HG03469 (cell line): Measurements from ENCODE around the gene ARFGEF3.

Experiments used
- ATAC-seq: cut with Tn5 transposase; IDR thresholded peaks from one replicate; pipeline ENCODE4 v1.9.1; 2021; ENCODE audit warnings: mild to moderate bottlenecking, moderate library complexity, moderate number of reproducible peaks; ENCODE audit not compliant: unreplicated experiment

Gene ARFGEF3

DNA sequence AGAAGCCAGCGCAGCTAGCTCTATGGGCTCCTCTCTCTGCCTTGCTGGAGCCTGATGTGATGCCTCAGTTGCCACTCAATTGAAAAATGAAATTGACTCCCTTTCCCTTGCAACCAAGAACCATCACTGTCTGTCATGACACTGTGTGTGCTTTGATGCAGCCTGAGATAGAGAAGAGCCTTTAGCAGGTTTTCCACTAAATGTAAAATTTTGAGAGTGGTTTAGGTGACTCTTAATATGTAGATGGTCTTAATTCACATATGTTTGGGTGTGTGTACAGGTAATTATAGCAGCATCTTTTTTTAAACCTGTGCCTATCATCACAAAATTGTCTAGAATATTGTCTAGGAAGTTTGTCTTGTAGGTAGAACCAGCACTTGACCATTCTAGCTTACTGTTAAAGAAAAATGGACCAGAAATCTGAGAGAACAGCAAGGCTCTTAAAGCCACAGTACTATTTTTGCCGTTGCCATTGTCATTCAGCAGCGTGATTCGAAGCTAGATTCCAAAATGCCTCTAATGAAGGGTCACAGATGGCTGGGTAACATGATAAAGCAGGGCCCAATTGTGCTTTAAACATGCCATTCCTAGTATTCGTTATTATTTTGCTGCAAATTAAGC is 1.3 kb downstream of the ARFGEF3 start:
- ATAC-seq: no peak

DNA sequence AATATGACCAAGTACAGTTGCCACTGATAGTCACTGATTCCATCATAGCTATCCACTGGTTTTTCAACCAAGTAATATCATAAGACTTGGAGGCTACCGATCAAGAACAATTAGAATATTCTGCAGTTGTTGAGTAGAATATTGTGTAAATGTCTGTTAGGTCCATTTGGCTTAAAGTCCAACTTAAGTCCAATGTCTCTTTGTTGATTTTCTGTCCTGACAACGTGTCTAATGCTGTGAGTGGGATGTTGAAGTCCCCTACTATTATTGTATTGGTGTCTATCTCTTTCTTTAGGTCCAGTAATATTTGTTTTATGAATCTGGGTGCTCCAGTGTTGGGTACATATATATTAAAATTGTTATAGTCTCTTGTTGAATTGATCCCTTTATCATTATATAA is 13.9 kb downstream of the ARFGEF3 start:
- ATAC-seq: no peak

DNA sequence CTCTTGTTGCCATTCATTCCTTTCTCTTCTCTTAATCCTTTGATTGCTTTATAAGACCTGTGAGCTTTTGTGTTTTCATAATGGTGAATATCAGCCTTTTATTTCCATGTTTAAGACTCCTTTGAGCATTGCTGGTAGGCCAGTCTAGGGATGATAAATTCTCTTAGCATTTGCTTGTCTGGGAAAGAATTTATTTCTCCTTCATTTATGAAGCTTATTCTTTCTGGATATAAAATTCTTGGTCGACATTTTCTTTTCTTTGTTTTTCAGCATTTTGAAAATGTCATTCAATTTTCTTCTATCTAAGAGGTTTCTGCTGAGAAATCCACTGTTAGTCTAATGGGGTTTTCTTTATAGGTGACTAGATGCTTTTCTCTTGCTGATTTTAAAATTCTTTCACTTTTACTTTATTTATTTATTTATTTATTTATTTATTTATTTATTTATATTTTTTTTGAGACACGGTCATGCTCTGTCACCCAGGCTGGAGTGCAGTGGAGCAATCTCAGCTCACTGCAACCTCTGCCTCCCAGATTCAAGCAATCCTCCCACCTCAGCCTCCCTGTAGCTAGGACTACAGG is 15.0 kb downstream of the ARFGEF3 start:
- no peak for ATAC-seq

DNA sequence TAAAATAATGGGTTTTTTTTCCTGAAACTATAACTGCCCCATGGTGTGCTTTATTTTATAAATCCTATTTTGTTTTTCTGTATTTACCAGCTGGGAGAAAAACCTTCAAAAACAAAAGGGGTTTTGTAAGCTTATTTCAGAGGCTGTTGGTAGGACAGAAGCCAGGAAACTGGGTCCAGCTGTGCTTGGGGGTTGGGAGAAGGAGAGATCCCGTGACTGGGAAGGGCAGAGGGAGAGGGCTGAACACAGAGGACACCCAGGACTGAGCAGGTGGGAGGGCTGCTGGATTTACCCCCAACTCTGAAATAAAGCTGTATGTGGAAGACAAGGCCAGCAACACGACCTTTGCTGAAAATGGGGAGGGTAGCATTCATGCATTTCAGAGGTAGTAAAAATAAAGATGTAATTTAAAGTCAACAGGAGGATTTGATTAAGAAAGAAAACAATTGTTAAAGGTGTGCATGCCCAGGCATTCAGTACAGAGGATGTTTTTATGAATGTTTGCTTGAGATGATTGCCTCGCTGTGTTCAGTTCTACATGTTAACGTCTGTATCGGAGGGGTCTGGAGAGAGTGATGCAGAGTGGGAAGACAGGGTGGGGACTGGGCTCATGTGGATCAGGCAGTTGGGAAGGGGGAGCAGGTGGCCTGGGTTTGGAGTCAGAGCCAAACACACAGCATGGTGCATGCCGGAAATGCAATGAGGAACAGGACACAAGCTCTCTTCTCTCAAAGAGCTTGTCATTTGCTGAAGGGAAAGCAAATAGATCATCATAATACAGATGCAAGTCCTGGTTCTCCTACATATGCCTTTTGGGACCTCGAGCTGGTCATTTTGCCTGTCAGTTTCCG is 21.4 kb downstream of the ARFGEF3 start:
- ATAC-seq: no peak

DNA sequence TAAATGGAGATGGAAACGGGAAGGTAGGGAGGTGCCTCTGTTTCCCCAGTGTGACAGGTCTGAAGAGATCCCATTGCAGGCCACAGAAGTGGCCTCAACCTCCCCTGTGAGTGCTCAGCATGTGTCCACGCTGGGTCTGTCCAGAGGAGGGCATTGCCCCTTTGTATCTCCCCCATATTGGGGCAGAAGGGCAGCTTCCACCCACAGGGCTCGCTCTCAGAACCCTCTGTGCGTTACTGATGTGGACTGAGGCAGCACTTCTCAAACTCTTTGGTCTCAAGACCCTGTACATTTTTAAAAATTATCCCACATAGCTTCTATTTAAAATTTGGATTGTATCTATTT is 22.0 kb downstream of the ARFGEF3 start:
- ATAC-seq: no peak

DNA sequence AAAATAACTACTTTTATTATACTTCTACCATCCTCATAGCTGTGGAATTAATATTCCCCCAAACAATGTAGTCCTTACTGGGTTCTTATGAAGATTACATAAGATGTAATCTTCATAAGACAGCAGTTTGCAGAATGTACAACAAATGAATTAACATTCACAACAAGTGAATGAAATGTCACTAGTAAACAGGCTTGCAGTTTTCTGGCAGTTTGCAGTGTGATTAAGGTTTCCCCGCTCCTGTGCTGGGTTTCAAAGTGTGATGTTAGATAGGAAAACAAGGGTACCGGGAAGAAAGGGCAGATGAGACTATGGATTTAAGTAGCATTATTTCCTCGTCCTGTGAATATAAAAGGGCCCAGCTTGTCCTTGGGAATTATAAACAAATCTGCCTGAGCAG is 22.5 kb downstream of the ARFGEF3 start:
- ATAC-seq: no peak

DNA sequence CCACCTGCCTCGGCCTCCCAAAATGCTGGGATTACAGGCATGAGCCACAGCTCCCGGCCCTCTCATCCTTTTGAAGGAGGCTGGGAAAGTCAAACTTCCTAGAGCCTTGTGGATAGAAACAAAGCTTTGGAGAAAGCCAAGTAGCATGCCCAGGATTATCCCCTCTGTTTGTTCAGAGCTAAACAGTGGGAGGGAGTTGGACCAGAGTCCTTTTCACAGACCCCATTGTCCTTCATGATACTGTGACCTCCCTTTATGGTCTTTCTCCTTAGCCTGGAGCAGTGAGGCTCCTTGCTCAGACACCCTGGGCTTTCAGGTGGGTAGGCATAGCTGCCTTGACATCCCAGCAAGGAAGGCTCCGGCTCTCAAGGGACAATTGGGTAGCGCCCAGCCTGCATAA is 25.4 kb downstream of the ARFGEF3 start:
- ATAC-seq: no peak

DNA sequence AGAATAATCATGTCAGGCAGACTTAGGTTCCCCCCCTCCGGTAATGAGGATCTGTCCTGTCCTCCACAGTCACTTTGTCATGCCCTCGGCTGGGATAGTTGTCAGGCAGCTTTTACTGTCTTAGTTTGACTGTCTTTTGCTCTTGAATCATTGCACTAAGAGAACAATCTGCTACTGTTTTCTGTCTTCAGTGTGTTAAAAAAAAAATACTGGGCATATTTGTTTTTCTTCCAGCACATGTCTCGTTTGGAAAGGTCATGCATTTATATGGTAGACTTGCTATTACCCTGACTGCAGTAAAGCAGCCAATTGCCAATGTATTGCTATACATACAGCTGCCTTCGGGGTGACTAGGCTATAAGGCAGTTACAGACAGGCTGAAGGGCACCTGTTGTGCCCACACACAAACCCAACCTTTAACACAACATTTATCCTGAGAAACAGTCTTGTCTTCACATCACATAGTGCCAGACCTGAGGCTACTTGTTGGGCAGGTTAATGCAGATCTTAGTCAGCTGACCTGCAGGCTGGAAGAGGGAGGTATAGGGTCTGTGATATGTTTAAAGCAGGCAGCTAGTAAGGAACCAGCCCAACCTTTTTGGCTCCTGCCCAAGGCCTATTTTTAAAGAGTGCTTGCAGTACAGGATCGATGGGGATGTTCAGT is 26.7 kb downstream of the ARFGEF3 start:
- no peak for ATAC-seq

DNA sequence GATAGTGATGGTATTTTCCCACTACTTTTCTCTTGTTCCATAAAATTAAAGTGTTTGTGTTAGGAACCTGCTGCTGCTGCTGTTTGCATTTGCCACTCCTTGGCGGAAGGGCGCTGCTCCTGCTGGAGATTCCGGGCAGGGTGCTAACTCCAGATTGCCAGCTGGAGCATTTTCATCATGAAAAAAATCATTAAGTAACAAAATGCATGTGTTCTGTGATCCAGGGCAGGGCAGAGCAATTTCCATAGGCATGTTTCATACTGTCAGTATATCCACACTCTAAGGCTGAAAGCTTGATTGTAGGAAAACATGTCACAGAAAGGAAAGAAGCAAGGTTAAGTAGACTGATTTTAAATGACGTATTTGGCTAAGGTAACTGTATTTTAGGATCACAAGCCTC is 32.5 kb downstream of the ARFGEF3 start:
- no peak for ATAC-seq

DNA sequence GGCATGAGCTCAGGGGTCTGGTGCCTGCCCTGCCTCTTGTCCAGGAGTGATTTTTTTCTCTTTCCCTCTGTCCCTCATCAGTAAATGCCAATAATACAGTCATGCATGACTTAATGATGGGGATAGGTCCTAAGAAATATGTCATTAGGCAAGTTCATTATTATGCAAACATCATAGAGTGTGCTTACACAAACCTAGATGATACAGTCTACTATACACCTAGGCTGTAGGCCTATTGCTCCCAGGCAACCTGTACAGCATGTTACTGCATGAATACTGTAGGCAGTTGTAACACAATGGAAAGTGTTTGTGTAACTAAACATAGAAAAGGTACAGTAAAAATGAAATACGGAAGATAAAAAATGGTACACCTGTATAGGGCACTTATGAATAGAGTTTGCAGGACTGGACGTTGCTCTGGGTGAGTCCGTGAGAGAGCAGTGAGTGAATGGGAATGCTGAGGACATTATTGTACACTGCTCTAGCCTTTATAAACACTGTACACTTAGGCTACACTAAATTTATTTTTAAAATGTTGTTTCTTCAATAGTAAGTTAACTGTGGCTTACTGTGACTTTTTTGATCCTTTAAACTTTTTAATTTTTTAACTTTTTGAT is 34.5 kb downstream of the ARFGEF3 start:
- ATAC-seq: no peak

DNA sequence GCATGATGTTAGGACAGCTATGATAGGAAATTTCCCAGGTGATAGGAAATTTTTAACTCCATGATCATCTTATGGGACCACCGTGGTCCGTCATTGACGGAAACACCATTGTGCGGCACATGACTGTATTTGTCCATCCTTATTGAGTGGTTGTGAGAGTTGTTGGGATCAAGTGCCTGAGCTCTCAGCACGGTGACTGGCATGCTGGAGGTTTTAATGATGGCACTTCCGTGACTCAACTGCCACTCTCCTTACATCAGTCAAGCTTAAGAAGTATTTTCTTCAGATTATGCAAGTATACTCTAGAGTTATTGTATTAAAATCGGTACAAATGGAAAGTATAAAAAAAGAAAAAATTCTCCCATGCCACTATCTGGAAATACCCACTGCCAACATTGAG is 35.8 kb downstream of the ARFGEF3 start:
- ATAC-seq: no peak

DNA sequence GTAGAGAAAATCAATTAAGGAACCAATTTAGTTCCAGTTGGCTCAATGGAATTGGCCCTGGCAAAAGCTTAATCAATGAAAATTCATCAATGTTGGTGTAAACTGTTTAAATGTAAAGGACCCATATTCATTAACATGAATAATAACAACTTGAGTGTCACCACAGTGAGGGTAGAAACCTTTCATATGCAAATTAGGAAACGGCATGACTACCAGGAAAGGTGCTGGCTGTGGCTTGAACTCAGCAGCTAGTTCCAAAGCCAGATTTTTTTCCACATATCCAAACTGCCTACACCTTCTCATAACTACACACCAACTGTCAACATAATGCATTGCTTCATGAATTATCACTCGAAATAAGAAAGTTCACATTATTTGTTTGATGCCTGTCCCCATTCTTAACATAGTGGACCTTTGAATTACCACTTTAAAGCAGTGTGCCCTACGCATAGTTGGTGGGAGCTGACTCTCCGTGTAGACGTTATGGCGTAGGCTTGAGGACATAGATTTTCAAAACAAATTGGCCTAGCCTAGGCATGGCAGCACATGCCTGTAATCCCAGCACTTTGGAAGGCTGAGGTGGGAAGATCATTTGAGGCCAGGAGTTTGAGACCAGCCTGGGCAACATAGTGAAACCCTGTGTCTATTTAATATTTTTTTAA is 36.8 kb downstream of the ARFGEF3 start:
- ATAC-seq: no peak

DNA sequence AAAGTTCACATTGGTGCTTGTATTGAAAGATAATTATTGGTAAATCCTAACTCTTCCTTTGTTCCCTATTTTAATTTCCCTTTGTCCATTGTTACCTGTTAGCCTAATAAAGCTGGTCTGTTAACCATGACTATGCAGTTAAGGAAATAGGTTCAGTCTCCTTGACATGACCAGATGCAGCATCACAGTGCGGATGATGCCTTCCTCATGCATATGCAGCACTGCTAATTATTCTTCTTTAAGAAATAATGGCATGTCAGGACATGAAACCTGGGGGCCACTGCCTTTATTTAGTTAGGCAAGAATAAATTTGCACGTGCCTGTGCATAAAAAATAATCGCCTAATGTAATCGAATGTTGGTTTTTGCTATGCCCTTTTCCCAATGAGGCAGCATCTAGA is 40.1 kb downstream of the ARFGEF3 start:
- ATAC-seq: no peak

DNA sequence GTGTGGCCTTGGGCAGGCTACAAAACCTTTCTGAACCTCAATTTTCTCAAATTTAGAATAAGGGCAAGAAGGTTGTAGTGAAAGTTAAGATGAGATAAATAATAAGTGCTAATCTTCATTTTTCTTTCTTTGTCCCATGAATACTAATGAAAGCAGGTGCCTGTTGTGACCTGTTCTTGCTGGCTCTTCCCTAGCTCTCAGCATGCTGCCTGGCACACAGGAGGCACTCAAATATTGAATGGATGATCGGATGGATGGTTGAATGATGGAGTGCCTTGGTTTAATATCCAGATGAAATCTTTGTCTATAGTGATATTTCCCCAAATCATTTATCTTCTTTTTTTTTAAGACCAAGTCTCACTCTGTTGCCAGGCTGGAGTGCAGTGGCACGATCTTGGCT is 41.6 kb downstream of the ARFGEF3 start:
- ATAC-seq: no peak

DNA sequence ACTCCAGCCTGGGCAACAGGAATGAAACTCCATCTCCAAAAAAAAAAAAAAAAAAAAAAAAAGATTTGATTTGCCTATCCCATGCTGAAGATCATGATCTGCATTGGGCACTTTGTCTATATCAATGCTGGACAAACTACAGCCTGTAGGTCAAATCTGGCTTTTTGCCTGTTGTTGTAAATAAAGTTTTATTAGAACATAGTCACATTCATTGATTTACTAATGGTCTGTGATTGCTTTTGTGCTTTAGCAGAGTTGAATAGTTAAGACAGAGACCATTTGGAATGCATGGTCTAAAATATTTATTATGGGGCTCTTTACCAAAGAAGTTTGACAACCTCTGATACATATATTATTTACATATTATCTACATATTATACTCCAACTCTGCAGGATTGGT is 42.6 kb downstream of the ARFGEF3 start:
- ATAC-seq: no peak

DNA sequence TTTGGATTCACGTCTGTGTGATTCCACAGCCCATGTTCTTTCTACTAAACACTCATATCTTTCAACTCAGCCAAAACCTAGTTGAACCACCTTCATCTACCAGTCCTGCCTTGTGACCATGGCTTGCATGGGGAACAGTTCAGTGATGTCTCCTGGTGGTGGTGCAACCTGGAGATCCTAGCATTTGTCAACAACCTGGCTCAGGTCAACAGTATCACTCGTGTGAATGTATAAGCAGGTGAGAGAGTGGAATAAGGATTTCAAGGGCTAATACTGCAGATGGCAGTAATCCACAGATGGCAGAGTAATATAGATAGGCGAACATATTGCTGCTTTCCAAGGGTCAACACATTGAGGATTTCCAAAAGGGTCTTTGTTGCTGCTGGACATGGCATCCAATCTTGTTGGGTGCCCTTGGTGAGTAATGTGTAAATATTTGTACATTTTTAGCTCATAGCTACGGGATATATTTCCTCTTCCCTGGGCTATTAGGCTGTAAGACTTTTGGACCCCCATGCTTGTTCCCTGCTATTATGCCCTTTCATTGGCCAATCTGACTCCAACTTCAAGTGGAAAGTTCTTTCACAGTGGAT is 43.1 kb downstream of the ARFGEF3 start:
- no peak for ATAC-seq

DNA sequence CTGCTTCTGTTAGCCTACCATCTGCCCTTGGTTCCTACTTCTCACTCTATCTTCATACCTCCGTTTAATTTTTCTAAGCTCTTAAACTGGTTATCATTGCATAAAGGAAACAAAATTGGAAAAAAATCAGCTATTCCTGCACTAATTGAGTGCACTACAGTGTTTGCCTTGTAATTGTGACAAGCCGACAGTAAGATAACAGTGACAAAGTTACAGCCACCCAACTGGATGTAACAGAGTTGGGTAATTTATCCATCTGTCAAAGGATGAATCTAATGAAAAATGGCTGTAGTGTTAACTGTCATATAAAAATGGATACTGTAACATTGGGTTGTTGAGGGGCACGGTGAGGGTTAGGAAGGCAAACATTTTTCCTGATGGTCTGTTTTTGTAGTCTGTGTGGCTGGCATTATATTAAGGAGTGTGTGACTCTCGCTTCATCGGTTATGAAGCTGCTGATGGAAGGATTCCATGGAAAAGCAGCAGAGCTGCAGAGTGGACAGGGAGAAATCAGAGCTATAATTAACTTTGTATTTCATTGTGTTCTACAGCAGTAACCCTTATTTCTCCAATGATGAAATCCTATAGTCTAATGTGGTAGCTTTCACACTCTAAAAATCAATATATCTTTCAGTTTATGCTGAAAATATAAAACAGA is 43.8 kb downstream of the ARFGEF3 start:
- no peak for ATAC-seq

DNA sequence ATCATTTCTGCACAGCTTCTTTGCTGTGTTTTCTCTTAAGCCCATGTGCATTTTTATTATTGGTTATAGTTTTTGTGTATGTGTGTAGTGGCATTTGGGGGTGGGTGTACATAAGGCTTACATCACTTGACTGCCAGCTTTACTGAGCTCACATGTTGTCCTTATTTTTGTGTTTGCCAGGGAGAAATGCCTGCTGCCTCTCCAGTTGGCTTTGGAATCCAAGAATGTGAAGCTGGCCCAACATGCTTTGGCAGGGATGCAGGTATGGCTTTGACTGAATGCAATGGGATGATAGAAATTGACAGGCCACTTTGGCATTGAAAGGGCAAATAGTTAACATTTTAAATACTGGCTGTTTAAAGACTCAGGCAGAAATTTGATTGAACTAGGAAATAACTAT is 45.1 kb downstream of the ARFGEF3 start:
- no peak for ATAC-seq

DNA sequence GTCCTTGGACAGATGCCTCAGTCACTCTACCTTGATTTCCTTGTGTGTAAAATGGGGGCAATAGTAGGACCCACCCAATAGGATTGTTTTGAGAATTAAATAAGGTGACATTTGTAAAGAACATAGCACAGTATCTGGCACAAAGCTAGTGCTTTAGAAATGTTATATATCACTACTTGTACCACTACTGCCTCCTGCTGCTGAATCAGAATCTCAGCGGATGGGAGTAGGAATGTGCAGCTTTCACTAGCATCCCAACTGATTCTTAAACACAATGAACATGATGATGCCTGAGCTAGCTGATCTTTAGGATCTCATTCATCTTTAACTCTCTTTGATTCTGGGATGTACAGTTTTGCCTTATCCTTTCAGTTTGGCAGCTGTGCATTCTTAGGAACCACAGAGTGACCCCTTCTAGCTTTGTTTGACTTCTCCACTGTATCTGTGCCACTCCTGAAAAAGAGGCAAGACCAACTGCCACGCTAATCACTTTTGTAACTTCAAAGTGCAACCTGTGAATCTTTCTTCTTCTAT is 49.4 kb downstream of the ARFGEF3 start:
- ATAC-seq: no peak

DNA sequence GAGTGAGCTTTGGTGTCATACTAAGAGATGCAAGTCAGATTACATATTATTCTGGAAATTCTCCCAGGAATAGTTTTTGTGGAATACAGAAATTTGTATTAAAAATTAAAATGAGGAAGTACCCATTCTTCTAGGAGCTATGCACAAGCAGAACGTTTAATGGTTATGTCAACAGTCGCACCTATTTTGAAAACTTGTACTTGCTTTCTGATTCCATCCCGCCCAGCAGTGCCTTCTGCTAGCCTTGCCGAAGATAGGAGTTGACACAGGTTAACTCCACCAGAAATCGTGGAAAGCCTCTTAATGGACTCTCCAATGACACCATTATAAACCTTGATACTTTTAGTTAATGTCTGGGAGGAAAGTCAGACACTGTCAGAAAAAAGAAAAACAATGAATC is 49.9 kb downstream of the ARFGEF3 start:
- no peak for ATAC-seq
